ENCODE results near the gene MBD3L4.

MBD3L4 gene

DNA sequence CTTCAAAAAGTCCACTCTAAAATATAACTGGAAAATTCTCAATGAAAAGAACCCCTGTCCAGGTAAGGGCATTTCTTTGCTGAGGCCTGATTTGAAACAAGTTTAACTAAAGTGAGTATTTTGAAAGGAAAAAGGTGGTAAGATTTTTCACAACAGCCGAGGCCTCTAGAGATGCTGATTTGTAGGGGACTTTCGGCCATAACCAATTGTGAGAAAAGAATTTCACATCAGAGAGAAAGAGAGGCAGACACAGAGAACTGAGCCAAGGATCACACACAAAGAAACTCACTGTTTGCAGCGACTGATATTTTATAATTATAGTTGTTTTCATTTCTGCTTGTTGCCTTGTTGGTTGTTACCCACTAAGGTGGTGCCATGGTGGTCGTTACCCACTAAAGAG is 43.2 kb downstream of the MBD3L4 start:
- TF ChIP-seq, protein P1, sequence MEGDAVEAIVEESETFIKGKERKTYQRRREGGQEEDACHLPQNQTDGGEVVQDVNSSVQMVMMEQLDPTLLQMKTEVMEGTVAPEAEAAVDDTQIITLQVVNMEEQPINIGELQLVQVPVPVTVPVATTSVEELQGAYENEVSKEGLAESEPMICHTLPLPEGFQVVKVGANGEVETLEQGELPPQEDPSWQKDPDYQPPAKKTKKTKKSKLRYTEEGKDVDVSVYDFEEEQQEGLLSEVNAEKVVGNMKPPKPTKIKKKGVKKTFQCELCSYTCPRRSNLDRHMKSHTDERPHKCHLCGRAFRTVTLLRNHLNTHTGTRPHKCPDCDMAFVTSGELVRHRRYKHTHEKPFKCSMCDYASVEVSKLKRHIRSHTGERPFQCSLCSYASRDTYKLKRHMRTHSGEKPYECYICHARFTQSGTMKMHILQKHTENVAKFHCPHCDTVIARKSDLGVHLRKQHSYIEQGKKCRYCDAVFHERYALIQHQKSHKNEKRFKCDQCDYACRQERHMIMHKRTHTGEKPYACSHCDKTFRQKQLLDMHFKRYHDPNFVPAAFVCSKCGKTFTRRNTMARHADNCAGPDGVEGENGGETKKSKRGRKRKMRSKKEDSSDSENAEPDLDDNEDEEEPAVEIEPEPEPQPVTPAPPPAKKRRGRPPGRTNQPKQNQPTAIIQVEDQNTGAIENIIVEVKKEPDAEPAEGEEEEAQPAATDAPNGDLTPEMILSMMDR (IDR thresholded peaks at IDR 0.05; ENCODE audit: low read depth, low read length), result no peak
- H3K4me3 ChIP-seq (ENCODE audit: low read depth, low read length), result no peak overlapping the region

DNA sequence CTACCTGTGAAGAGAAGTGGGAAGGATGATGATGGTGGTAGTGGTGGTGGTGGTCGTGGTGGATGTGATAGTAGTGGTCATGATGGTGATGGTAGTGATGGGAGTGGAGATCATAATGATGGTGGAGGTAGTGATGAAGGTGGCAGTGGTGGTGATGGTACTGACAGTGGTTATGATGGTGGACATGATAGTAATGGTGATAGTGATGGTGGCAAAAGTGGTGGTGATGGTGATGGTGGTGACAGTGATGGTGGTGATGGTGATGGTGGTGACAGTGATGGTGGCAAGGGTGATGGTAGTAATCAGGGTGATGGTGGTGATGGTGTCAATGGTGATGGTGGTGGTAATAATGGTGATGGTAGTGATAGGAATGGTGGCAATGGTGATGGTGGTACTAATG is 44.9 kb downstream of the MBD3L4 start:
- H3K4me3 ChIP-seq (ENCODE audit: low read depth, low read length), result no peak overlapping the region

DNA sequence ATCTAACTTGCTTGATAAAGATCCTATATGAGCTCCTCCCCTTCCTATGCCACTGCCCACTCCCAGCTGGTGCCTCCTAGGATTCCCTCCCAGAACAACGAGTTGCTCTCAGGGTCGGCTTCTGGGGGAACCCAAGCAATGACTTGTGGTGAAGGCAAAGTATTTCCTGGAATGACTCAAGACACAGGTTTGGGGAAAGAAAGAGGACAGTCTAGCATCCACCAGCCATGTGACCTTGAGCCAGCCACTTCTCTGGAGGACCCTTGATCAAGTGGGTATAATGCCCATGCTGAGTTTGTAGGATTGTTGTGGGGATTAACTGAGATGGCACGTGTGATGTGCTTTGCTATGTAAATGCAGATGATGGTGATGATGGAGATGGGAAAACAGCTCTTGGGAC is 51.7 kb downstream of the MBD3L4 start:
- TF ChIP-seq, protein P1 (IDR thresholded peaks at IDR 0.05; ENCODE audit: low read depth, low read length), result no peak
- H3K4me3 ChIP-seq (ENCODE audit: low read depth, low read length), result no peak overlapping the region

More for the DNA sequence above, 44.9 kb downstream of the MBD3L4 start:
- TF ChIP-seq, protein P1 (IDR thresholded peaks at IDR 0.05; ENCODE audit: low read depth, low read length), result no peak

DNA sequence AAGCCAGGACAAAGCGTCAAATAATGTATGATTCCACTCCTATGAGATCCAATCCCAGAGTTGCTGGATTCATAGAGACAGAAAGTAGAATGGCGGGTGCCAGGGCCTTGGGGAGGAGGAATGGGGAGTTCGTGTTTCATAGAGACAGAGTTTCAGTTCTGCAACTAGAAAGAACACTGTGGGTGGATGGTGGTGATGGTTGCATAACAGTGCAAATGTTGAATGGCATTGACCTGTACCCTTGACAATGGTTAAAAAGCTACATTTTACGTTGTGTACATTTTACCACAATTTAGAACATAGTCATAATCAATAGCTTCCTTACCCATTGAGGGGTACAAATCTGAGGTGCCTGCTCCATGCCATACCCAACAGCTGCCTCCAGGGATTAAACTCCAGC is 52.1 kb downstream of the MBD3L4 start:
- H3K4me3 ChIP-seq (ENCODE audit: low read depth, low read length), result no peak overlapping the region
- TF ChIP-seq, protein P1 (IDR thresholded peaks at IDR 0.05; ENCODE audit: low read depth, low read length), result no peak
